ENCODE data around the gene ZFYVE28.
"Not testable (repeated sequence)": the region's sequence is repeated elsewhere in the genome, so short reads cannot be mapped to it uniquely, and the experiment has no call there.

Gene ZFYVE28

DNA sequence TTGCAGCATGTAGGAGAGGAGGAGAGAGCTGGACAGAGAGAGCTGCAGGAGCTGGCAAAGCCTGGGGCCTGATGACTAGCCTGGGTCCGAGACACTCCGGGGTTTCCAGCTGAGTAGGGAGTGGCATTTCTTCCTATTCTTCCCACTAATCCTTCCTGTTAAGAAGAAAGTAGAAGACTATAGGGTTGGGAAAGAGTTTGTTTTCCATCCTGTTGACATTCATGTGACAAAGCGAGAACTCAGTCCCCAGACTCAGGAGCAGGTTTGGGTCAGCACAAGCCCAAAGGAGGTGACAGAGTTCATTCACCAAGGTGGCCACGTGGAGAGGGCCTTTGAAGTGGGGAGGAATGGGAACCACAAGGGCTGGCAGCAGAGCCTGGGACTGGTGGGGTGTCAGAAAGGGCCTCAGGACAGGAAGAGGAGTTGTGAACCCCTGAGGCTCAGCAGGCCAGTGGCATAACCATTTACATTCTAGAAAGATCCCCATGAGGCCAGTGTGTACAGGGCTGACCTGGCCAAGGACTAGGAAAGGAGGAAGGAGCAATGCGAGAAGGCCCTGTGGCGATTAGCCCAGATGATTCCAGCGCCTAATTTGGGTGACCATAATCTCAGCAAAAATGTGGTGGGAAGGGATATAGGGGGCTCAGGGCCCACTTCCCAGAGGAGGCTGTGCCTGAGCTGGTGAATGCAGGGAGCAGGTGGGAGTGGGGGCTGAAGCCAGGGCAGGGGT is 173.2 kb downstream of the ZFYVE28 start:
- Mint-ChIP-seq H3K27ac (peak overlapping the region; percentile 20), H3K27me3 (no peaks in the 10 kb centered on the region), H3K4me1 (peaks cover 17 to 27% of the 10 kb centered on the region in 2 donors), H3K9me3 (no peaks in the 10 kb centered on the region), H3K36me3 (peaks cover 4 to 5% of the 10 kb centered on the region in 2 donors), H3K4me3 (no peak overlapping the region)
- ATAC-seq (replicated peaks) = no peak
- DNase-seq = no peak

DNA sequence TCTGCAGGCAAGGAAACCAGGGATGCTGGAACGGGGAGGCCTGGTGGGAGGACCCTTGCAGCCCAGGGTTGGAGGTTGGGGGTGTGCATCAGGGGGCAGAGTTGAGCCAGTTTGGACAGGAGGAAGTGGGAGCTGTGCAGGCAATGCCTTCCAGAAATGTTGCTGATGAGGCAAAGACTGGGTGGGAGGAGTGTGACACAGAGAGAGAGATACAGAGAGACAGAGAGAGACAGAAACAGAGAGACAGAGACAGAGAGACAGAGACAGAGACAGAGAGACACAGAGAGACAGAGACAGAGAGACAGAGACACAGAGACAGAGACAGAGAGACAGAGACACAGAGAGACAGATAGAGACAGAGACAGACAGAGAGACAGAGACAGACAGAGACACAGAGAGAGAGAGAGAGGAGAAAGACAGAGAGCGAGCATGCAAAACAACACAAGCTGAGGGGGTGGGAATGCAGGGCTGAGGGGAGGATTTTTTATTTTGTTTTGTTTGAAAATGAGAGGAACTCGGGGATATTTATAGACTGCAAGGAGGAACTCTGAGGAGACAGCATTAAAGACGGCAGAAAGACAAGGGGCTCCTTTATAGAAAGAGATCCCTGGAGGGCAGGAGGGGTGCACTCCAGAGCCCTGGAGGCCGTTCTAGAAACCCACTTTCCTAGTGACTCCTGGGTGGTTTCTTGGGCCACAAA is 174.6 kb downstream of the ZFYVE28 start:
- H3K27me3 Mint-ChIP-seq = no peaks in the 10 kb centered on the region
- DNase-seq (no peak), ATAC-seq (replicated peaks) (peak in 1 of 2 donors; percentile 17)
- H3K36me3 Mint-ChIP-seq = peaks cover 6 to 11% of the 10 kb centered on the region in 2 donors
- H3K9me3 Mint-ChIP-seq = no peaks in the 10 kb centered on the region
- H3K4me1 Mint-ChIP-seq = peaks cover 23 to 38% of the 10 kb centered on the region in 2 donors
- H3K4me3 Mint-ChIP-seq = peak overlapping the region; percentile 20 to 30
- H3K27ac Mint-ChIP-seq = peak overlapping the region; percentile 33

DNA sequence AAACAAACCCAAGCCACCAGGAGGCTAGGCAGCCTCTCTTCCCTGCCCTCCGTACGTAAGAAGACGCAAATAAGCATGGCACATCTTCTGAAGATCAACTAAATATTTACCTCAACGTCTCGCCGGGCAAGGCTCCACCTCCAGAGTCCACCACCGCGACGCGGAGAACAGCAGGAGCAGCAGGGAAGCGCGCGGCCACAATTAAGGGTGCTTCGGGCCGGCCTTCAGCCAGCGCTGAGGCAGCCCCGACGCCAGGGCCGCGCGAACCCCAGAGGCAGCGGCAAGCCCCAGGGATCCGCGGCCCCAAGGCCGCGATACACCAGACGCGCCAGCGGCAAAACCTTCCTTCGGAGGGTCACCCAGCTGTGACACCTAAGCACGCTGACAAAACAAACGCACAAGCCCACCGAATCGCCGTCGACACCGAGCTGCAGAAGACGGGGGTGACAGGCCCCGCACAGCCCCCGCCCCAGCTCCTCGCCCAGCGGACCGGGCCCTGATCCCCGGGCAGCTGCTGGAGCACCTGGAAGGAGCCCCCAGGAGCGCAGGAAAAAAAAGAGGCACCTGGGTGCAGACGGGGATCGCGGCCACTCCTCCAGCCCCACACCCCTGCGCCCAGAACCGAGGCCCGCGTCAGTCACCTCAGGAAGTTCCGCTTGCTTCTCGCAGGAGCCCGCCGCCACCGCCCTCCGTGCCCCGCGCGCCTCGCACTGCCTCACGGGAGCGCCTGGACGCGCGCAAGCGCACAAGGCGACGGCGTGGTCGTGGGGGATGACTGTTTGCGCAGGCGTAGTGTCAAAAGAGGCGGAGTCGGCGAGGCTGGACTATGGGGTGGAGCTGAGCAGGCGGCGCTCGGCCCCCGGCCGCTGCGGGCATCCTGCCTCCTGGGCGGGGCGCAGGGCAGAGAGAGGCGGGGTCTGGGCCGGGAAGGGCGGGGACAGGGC is 176.8 kb downstream of the ZFYVE28 start, which contains the start of the genes HAUS3 and POLN:
HAUS3 (minus strand) TSS at position 712 of the 944 bp plus-strand sequence. CDS start 1,175 bp downstream, outside the sequence.
POLN (minus strand) TSS at position 712 of the 944 bp plus-strand sequence. CDS start 12,890 bp downstream, outside the sequence.
- Mint-ChIP-seq H3K4me3 (peak within 1 kb of the TSS; percentile 95 to 97), H3K9me3 (no peaks in the 10 kb centered on the region), H3K27me3 (no peaks in the 10 kb centered on the region), H3K27ac (peak within 1 kb of the TSS; percentile 92), H3K36me3 (peaks cover 11 to 22% of the 10 kb centered on the region in 2 donors), H3K4me1 (peaks cover 29 to 55% of the 10 kb centered on the region in 2 donors)
- ATAC-seq (replicated peaks) = peak; percentile 92 to 94
- peak; percentile 99 for DNase-seq

DNA sequence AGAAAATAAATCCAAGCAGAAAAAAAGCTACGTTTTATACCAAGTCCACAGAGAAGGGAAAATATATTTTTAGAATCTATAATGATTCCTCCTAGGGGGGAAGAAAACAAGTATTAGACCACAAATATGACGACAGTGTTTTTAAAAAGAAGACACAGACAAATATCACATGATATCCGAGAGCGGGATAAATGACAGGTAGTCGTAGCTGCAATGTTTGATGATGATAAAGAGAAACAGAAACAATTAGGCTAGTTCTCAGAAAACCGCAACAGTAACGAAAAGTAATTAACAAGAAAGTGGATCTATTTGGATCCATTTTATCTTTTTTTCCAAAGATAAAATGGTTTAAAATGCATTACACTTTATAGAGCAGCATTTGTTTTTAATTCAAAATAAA is 177.4 kb downstream of the ZFYVE28 start:
- DNase-seq = no peak

DNA sequence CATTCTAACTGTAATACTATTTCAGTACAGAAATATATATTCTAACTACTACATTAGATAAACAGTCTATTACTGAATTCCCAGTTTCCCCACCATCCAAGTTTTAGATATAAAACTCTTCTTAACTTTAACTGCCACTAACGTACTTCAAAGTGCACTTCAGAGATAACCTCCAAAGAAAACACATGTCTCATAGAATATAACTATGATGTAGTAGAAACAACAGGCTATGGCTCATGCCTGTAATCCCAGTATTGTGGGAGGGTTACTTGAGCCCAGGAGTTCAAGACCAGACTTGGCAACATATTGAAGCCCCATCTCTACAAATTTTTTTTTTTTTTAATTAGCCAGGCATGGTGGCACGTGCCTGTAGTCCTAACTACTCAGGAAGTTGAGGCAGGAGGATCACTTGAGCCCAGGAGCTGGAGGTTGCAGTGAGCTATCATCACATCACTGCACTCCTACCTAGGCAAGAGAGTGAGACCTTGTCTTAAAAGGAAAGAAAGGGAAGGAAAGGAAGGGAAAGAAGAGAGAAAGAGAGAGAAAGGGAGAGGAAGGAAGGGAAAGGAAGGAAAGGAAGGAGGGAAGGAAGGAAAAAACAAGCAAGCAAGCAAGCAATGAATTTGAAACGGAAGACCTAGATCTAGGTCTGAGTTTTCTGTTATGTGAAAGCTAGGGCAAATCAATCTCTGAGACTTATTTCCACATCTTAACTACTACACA is 181.3 kb downstream of the ZFYVE28 start:
- ATAC-seq (replicated peaks) (no peak), DNase-seq (no peak)
- Mint-ChIP-seq H3K27ac (no peak overlapping the region), H3K4me1 (peaks cover 22 to 39% of the 10 kb centered on the region in 2 donors), H3K9me3 (no peaks in the 10 kb centered on the region), H3K36me3 (peaks cover 17 to 30% of the 10 kb centered on the region in 2 donors), H3K27me3 (no peaks in the 10 kb centered on the region), H3K4me3 (no peak overlapping the region)

More for the DNA sequence above, 177.4 kb downstream of the ZFYVE28 start:
- H3K27me3 Mint-ChIP-seq = no peaks in the 10 kb centered on the region
- H3K36me3 Mint-ChIP-seq = peaks cover 11 to 22% of the 10 kb centered on the region in 2 donors
- H3K9me3 Mint-ChIP-seq = no peaks in the 10 kb centered on the region
- H3K4me1 Mint-ChIP-seq = peaks cover 29 to 55% of the 10 kb centered on the region in 2 donors
- peak overlapping the region; percentile 95 to 97 for H3K4me3 Mint-ChIP-seq
- no peak for ATAC-seq (replicated peaks)
- H3K27ac Mint-ChIP-seq = peak overlapping the region; percentile 92

DNA sequence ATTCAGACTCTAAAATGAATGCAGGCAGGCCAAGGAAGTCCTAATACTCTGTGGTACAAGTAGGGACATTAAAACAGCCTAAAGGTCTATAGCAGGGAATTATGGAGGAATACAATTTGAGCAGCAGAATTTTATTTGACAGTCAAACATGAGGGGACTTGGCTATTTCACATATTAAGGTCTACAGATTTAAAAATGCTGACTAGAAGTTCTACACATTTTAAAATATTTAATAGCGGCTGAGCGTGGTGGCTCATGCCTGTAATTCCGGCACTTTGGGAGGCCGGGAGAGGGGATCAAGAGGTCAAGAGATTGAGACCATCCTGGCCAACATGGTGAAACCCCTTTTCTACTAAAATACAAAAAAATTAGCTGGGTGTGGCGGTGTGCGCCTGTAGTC is 187.4 kb downstream of the ZFYVE28 start:
- H3K4me1 Mint-ChIP-seq = peaks cover 0 to 2% of the 10 kb centered on the region in 2 donors
- DNase-seq = no peak
- no peak overlapping the region for H3K4me3 Mint-ChIP-seq
- H3K36me3 Mint-ChIP-seq = peaks cover 12 to 14% of the 10 kb centered on the region in 2 donors
- no peaks in the 10 kb centered on the region for H3K27me3 Mint-ChIP-seq
- no peak overlapping the region for H3K27ac Mint-ChIP-seq
- H3K9me3 Mint-ChIP-seq = no peaks in the 10 kb centered on the region
- ATAC-seq (replicated peaks) = no peak

DNA sequence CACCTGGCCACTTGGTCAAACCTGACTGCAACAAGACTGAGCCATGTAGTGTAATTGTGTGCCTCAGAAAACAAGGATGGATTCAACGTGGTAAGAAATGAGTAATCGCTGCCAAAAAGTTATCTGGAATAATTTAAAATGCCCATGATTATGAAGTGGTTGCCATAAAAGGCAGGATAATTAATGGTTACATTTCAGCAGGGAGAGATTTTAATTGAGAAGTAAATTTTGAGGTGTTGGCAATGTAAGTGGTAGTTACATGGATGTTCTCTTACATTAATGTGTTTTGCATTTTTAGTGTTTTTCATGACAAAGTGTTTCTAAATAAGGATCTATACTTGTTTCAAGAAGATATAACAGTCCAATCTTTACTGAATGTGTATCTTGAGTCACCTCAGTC is 192.2 kb downstream of the ZFYVE28 start:
- Mint-ChIP-seq H3K27ac (no peak overlapping the region), H3K4me1 (no peaks in the 10 kb centered on the region), H3K9me3 (no peaks in the 10 kb centered on the region), H3K27me3 (no peaks in the 10 kb centered on the region), H3K36me3 (peaks cover 8 to 12% of the 10 kb centered on the region in 2 donors), H3K4me3 (no peak overlapping the region)
- DNase-seq (no peak), ATAC-seq (replicated peaks) (no peak)

DNA sequence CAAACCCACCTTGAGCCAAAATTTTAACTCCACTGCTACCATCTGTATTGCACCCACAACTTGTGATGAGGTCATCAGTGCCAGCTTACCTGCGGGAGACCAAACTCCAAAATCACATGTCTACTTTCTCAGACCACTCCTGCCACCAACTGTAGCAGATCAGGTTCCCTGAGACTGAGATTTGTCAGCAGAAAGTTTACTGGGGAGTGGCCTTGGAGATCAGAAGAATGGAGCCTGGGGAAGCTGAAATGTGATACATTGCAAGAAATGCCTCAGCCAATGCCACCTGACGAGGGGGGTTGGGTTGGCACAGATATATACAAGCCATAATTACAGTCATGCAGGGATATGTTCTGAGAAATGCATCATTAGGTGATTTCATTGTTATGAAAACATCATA is 195.6 kb downstream of the ZFYVE28 start:
- no peaks in the 10 kb centered on the region for H3K9me3 Mint-ChIP-seq
- ATAC-seq (replicated peaks) (no peak), DNase-seq (no peak)
- H3K27ac Mint-ChIP-seq = no peak overlapping the region
- H3K27me3 Mint-ChIP-seq = no peaks in the 10 kb centered on the region
- H3K4me3 Mint-ChIP-seq = no peak overlapping the region
- peaks cover 7 to 8% of the 10 kb centered on the region in 2 donors for H3K4me1 Mint-ChIP-seq
- peaks cover 6 to 12% of the 10 kb centered on the region in 2 donors for H3K36me3 Mint-ChIP-seq

DNA sequence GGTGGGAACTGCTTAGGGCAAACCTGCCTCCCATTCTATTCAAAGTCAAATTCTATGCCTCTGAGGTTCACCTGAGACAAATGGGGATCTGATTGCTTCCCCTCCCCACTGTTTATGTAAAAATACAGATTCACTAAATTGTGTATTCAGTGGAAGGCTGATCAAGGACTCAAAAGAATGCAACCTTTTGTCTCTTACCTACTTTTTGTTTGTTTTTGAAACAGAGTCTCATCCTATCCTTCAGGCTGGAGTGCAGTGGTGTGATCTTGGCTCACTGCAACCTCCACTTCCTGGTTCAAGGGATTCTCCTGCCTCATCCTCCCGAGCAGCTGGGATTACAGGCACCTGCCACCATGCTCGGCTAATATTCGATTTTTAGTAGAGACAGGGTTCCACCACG is 197.1 kb downstream of the ZFYVE28 start:
- H3K4me3 Mint-ChIP-seq; H3K27ac Mint-ChIP-seq; ATAC-seq (replicated peaks); H3K9me3 Mint-ChIP-seq; H3K36me3 Mint-ChIP-seq; H3K4me1 Mint-ChIP-seq; DNase-seq; H3K27me3 Mint-ChIP-seq: not testable (repeated sequence)

DNA sequence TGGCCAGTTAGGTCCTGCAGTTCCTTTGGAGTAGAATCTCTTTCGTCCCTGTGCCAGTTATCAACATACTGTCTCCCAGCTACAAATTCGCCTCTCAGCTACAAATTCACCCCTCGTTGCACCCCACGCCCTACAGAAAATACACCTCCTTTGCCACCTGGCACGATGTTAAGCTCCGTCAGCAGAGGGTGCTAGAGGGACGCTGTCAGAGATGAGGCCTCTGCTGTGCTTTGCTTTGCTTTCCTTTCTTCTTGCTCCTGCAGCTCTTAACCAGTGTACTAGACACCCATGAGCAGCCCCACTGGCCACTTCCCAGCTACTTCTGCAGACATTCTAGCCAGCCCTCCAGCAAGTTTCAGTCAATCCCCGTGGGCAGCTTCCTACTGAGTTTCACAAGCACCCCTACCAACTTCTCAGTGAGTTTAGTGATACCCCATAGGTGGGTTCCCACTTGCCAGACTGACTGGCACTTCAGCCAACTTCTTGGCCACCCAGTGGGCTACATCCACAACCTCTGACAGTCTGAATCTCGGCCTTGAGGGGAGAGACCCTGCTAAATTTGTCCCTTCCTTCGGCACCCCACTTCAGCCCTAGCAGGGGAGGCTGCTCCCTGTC is 198.3 kb downstream of the ZFYVE28 start:
- Mint-ChIP-seq H3K27me3 (no peaks in the 10 kb centered on the region), H3K27ac (peak overlapping the region; percentile 1), H3K4me3 (no peak overlapping the region), H3K4me1 (peaks cover 7 to 8% of the 10 kb centered on the region in 2 donors), H3K9me3 (no peaks in the 10 kb centered on the region), H3K36me3 (peaks cover 0 to 4% of the 10 kb centered on the region in 2 donors)
- ATAC-seq (replicated peaks) (peak; percentile 93 to 95), DNase-seq (peak; percentile 62)
